Measurements from ENCODE around the gene KRTAP5-1.
"Not testable (repeated sequence)": the region's sequence is repeated elsewhere in the genome, so short reads cannot be mapped to it uniquely, and the experiment has no call there.

Gene KRTAP5-1

GRCh38 chr11:1600626-1601025, 15.5 kb upstream of the KRTAP5-1 start:
- DNase-seq (ENCODE audit: low spot score), result no peak

GRCh38 chr11:1598816-1599215, 13.7 kb upstream of the KRTAP5-1 start:
- no peak for DNase-seq (ENCODE audit: low spot score)

GRCh38 chr11:1598406-1598805, 13.3 kb upstream of the KRTAP5-1 start:
- DNase-seq (ENCODE audit: low spot score), result not testable (repeated sequence)

GRCh38 chr11:1597994-1598380, 12.9 kb upstream of the KRTAP5-1 start, which contains the start of gene KRTAP5-2:
KRTAP5-2 (minus strand) TSS chr11:1598294; CDS start chr11:1598250, 44 bp downstream.
- DNase-seq (ENCODE audit: low spot score), result no peak

GRCh38 chr11:1597331-1597993, 12.4 kb upstream of the KRTAP5-1 start:
- no peak for DNase-seq (ENCODE audit: low spot score)

GRCh38 chr11:1596576-1597121, 11.6 kb upstream of the KRTAP5-1 start:
- DNase-seq (ENCODE audit: low spot score), result not testable (repeated sequence)

- DNase-seq (ENCODE audit: low spot score), result not testable (repeated sequence)
These were observed 11.0 kb upstream of the KRTAP5-1 start for GRCh38 chr11:1595994-1596575.

- DNase-seq (ENCODE audit: low spot score), result no peak
These were observed 7.5 kb upstream of the KRTAP5-1 start for GRCh38 chr11:1592628-1593027.

GRCh38 chr11:1589996-1590395, 4.9 kb upstream of the KRTAP5-1 start:
- no peak for DNase-seq (ENCODE audit: low spot score)

- not testable (repeated sequence) for DNase-seq (ENCODE audit: low spot score)
These were observed 4.3 kb upstream of the KRTAP5-1 start for GRCh38 chr11:1589191-1589963.

GRCh38 chr11:1586699-1587098, 1.6 kb upstream of the KRTAP5-1 start:
- DNase-seq (ENCODE audit: low spot score), result no peak

GRCh38 chr11:1582909-1583308, 2.2 kb downstream of the KRTAP5-1 start:
- not testable (repeated sequence) for DNase-seq (ENCODE audit: low spot score)

GRCh38 chr11:1581976-1582375, 3.1 kb downstream of the KRTAP5-1 start:
- no peak for DNase-seq (ENCODE audit: low spot score)

- DNase-seq (ENCODE audit: low spot score), result no peak
These were observed 8.3 kb downstream of the KRTAP5-1 start for GRCh38 chr11:1576825-1577224.

- not testable (repeated sequence) for DNase-seq (ENCODE audit: low spot score)
These were observed 9.3 kb downstream of the KRTAP5-1 start for GRCh38 chr11:1575756-1576155.

- DNase-seq (ENCODE audit: low spot score), result no peak
These were observed 10.2 kb downstream of the KRTAP5-1 start for GRCh38 chr11:1574933-1575242.

- peak; percentile 88 for DNase-seq (ENCODE audit: low spot score)
These were observed 10.7 kb downstream of the KRTAP5-1 start for GRCh38 chr11:1574238-1574932.

GRCh38 chr11:1573903-1574237, 11.2 kb downstream of the KRTAP5-1 start:
- peak; percentile 42 for DNase-seq (ENCODE audit: low spot score)

GRCh38 chr11:1573077-1573902, 11.8 kb downstream of the KRTAP5-1 start:
- DNase-seq (ENCODE audit: low spot score), result peak; percentile 44

- peak; percentile 98 for DNase-seq (ENCODE audit: low spot score)
These were observed 12.6 kb downstream of the KRTAP5-1 start, which contains the start of gene DUSP8 for GRCh38 chr11:1572197-1573076. DUSP8 (minus strand) TSS chr11:1572271; CDS start chr11:1565826, 6,445 bp downstream.
